ENCODE results near the gene FGR. TPM values are rescaled to one million over a fixed set of nuclear protein-coding genes. Genes with fewer than 3 reads are reported as not detected.

The FGR gene
- total RNA-seq, 2 donors from 2014 or later = 4.0 to 10.8 TPM

DNA sequence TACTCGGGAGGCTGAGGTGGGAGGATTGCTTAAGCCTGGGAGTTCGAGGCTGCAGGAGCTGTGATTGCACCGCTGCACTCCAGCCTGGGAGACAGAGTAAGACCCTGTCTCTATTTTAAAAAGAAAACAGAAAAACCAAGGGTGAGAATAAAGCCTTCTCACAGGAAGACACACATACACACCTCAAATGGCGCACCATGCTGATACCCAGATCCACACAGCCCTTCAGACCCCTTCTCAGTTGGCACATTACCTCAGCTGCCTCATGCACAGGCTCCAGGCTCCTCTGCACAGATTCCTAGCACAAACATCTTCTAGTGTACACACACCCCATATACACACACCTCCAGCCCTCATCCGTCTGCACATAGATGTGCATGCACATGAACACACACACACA, 7.9 kb downstream of the FGR start:
- intact Hi-C loops (cut with DNase I) = no loop called here
- H3K36me3 ChIP-seq = no peaks in the 10 kb centered on the region
- no peaks in the 10 kb centered on the region for H3K9me3 ChIP-seq
- DNase-seq (ENCODE audit: low spot score) = no peak
- H3K27me3 ChIP-seq (replicated peaks; ENCODE audit: insufficient read depth) = no peaks in the 10 kb centered on the region
- H3K4me3 ChIP-seq = no peak overlapping the region
- H3K4me1 ChIP-seq (replicated peaks) = no peaks in the 10 kb centered on the region
- no peak for TF ChIP-seq POLR2A (IDR thresholded peaks at IDR 0.05)
- TF ChIP-seq, protein P1, sequence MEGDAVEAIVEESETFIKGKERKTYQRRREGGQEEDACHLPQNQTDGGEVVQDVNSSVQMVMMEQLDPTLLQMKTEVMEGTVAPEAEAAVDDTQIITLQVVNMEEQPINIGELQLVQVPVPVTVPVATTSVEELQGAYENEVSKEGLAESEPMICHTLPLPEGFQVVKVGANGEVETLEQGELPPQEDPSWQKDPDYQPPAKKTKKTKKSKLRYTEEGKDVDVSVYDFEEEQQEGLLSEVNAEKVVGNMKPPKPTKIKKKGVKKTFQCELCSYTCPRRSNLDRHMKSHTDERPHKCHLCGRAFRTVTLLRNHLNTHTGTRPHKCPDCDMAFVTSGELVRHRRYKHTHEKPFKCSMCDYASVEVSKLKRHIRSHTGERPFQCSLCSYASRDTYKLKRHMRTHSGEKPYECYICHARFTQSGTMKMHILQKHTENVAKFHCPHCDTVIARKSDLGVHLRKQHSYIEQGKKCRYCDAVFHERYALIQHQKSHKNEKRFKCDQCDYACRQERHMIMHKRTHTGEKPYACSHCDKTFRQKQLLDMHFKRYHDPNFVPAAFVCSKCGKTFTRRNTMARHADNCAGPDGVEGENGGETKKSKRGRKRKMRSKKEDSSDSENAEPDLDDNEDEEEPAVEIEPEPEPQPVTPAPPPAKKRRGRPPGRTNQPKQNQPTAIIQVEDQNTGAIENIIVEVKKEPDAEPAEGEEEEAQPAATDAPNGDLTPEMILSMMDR (IDR thresholded peaks at IDR 0.05) = no peak
- no peak for TF ChIP-seq POLR2AphosphoS5 (IDR thresholded peaks at IDR 0.05)
- WGBS = 92% methylated on average over 5 of the region's 5 CpGs
- H3K27ac ChIP-seq = no peak overlapping the region

DNA sequence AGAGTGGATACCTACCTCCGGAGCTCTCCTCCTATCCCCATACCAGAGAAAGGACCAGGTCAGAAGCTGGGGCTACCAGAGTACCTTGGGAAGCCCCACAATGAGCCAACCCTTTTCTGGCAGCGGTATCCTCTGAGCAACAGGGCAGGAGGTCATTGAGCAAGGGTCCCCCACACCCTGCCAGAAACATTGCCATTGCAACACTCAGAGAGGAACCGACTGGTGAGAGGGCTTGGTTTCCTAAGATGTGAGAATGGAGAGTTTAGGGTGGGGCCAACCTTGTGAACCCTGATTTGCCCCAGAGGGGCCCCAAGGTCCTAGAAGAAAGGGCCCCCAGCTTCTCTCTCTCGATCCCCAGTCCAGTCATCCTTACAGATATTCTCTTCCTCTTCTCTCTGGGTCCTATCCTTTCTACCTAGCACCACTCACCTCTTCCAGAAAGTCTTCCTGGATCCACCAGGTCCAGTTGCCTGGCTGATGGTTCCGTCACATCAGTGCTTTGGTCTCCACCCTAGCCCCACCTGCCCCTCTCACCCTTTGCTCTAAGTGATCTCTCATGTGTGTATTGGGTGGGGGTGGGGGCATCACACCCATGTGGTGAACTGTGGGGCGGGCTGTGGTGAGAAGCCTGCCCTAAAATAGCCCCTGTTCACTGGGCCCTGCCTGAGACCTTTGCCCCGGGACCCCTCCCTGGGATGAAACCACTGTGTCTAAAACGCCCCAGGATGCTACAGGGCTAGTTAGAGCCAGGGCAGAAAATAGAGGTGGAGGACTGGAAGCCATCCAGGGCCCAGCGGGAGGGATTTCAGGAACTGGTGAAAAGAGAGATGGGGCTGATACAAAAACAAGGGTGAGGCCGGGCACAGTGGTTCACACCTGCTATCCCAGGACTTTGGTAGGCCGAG, 8.7 kb downstream of the FGR start:
- WGBS = 76% methylated on average over 11 of the region's 11 CpGs
- TF ChIP-seq, protein P1 (IDR thresholded peaks at IDR 0.05) = no peak
- no peak for DNase-seq (ENCODE audit: low spot score)
- Histone ChIP-seq H3K4me3 (no peak overlapping the region), H3K4me1 (replicated peaks) (no peaks in the 10 kb centered on the region), H3K9me3 (no peaks in the 10 kb centered on the region), H3K27me3 (replicated peaks; ENCODE audit: insufficient read depth) (no peaks in the 10 kb centered on the region), H3K36me3 (no peaks in the 10 kb centered on the region), H3K27ac (no peak overlapping the region)
- intact Hi-C loops (cut with DNase I) = no loop called here

DNA sequence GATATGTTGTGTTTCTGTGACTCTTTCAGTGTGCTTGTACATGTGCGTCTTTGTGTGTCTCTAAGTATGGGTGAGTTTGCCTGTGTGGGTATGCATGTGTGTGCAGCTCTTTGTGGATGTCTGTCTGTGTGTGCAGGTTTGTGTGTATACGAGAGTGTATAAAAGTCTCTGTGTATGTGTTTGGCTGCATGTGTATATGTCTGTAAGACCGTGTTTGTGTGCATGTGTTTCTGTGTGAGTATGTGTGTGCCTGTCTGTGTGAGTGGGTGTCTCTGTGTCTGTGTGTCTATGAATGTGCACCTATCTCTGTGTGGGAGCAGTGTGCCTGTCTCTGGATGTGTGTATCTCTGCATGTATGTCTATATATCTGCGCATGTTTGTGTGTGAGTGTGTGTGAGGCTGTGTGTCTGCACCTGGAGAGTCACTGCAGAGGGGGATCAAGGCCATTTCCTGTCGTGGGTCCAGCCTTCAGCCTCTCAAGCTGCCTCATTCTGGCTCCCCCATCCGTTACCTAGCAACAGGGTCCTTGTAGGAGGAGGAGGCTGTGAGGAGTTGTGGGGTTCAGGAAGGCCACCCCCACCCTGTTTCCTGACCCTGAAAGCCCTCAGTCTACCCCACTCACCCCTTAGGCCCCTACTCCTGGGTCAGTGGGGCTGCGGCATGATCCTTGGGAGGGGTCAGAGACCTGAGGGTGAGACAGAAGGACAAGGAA, 10.4 kb downstream of the FGR start:
- Histone ChIP-seq H3K27ac (no peak overlapping the region), H3K9me3 (no peaks in the 10 kb centered on the region), H3K27me3 (replicated peaks; ENCODE audit: insufficient read depth) (no peaks in the 10 kb centered on the region), H3K4me3 (no peak overlapping the region), H3K36me3 (no peaks in the 10 kb centered on the region), H3K4me1 (replicated peaks) (no peaks in the 10 kb centered on the region)
- intact Hi-C loops (cut with DNase I) = no loop called here
- no peak for DNase-seq (ENCODE audit: low spot score)
- TF ChIP-seq, protein P1 (IDR thresholded peaks at IDR 0.05) = no peak
- TF ChIP-seq POLR2AphosphoS5 (IDR thresholded peaks at IDR 0.05) (no peak), POLR2A (IDR thresholded peaks at IDR 0.05) (no peak)
- 58% methylated on average over 7 of the region's 7 CpGs for WGBS

DNA sequence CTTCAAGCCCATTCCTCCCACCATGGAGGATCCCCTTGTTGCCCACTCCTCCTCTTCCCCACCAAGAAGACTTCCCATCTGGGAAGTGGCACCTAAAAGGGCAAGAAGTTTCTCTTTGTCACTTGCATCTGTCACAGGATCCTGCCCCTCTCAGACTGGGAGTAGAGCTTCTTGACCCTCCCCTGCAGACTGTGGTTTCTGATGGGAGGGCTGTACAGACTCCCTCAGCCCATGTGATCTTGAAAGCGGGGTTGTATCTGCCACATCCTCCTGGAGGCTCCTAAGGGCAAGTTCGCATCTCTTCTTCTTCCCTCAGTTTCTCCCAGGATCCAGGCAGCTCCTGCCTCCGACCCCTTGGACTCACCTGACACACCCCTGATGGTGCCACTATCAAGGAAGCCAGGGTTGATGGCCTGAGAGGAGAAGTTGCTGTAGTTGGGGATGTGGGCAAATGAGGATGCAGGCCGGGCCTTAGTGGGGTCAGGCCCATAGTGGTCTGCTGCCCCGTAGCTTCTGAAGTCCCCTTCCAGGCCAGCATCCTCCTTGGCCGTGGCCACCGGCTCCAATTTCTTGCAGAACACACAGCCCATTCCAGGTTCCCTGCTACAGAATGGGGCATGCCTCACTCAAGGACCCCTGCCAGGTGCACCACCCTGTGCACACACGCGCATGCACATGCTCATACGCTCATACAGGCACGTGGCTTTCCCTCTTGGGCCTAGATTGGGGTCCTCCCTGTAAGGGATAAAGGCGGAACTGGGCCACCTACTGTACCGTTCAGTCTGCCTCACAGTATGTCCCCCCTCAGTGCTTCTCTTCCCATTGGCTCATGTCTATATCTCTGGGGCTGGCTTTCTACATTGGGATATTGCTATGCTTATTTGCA, 11.4 kb downstream of the FGR start:
- Histone ChIP-seq H3K36me3 (no peaks in the 10 kb centered on the region), H3K4me1 (replicated peaks) (no peaks in the 10 kb centered on the region), H3K27me3 (replicated peaks; ENCODE audit: insufficient read depth) (no peaks in the 10 kb centered on the region), H3K4me3 (no peak overlapping the region), H3K9me3 (no peaks in the 10 kb centered on the region), H3K27ac (no peak overlapping the region)
- no peak for DNase-seq (ENCODE audit: low spot score)
- no peak for TF ChIP-seq POLR2AphosphoS5 (IDR thresholded peaks at IDR 0.05)
- TF ChIP-seq, protein P1 (IDR thresholded peaks at IDR 0.05) = no peak
- no peak for TF ChIP-seq POLR2A (IDR thresholded peaks at IDR 0.05)
- 89% methylated on average over 13 of the region's 13 CpGs for WGBS
- intact Hi-C loops (cut with DNase I) = no loop called here
